Nephron progenitor cell (in vitro differentiated cells): ENCODE results near the gene DEGS1.
A peak's percentile ranks its signal among the peaks of the same experiment; 100 is the strongest.

Experiments used
- DNase-seq: peaks from one replicate; pipeline ENCODE4 v3.0.0; 2021
- H3K27ac Mint-ChIP-seq: 2 replicates; pipeline ENCODE4 v1.8.0; 2021; ENCODE audit warnings: mild to moderate bottlenecking, moderate library complexity, mixed read lengths
- H3K27me3 Mint-ChIP-seq: 2 replicates; pipeline ENCODE4 v1.8.0; 2021; ENCODE audit warnings: mild to moderate bottlenecking, low read depth, mixed read lengths; ENCODE audit not compliant: poor library complexity
- H3K36me3 Mint-ChIP-seq: 2 replicates; pipeline ENCODE4 v1.8.0; 2021; ENCODE audit warnings: low read depth, mixed read lengths
- H3K4me1 Mint-ChIP-seq: 2 replicates; pipeline ENCODE4 v1.8.0; 2021; ENCODE audit warnings: mixed read lengths
- H3K4me3 Mint-ChIP-seq: 2 replicates; pipeline ENCODE4 v1.8.0; 2021; ENCODE audit warnings: mild to moderate bottlenecking, moderate library complexity, mixed read lengths
- H3K9me3 Mint-ChIP-seq: 2 replicates; pipeline ENCODE4 v1.8.0; 2021; ENCODE audit warnings: mild to moderate bottlenecking, moderate library complexity, mixed read lengths
- CTCF ChIP-seq: fragments of 200-600 bp; sonication (generic); IDR thresholded peaks from 2 replicates; pipeline ENCODE4 v1.5.0; 2021; ENCODE audit warnings: antibody characterized with exemption

Gene DEGS1

GRCh38 chr1:224237119-224237881 is 54.3 kb downstream of the DEGS1 start:
- Mint-ChIP-seq H3K27ac (no peak overlapping the region), H3K27me3 (no peaks in the 10 kb centered on the region), H3K36me3 (peaks cover 39% of the 10 kb centered on the region), H3K9me3 (no peaks in the 10 kb centered on the region), H3K4me1 (peaks cover 4% of the 10 kb centered on the region), H3K4me3 (no peak overlapping the region)
- DNase-seq = no peak
- no peak for TF ChIP-seq CTCF

GRCh38 chr1:224238212-224238611 is 55.2 kb downstream of the DEGS1 start:
- Mint-ChIP-seq H3K27me3 (no peaks in the 10 kb centered on the region), H3K4me3 (no peak overlapping the region), H3K4me1 (peaks cover 4% of the 10 kb centered on the region), H3K9me3 (no peaks in the 10 kb centered on the region), H3K27ac (peak overlapping the region; percentile 59), H3K36me3 (peaks cover 30% of the 10 kb centered on the region)
- TF ChIP-seq CTCF = no peak
- DNase-seq = no peak

DNA sequence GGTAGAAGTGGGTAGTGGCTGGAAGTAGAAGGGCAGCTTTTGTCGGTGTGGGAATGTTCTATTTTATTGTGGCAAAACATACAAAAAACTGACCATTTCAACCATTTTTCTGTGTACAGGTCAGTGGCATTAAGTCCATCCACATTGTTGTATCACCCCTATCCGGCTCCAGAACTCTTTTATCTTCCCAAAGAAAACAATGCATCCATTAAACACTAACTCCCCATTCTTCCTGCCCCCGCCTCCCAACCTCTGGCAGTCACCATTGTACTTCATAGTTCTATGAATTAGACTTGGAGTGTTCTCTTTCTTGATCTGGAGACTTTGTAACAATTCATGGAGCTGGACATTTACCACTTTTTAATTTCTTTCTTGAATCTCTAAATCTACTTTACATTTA is 55.7 kb downstream of the DEGS1 start:
- TF ChIP-seq CTCF = no peak
- Mint-ChIP-seq H3K36me3 (peaks cover 27% of the 10 kb centered on the region), H3K9me3 (no peaks in the 10 kb centered on the region), H3K4me1 (peaks cover 4% of the 10 kb centered on the region), H3K4me3 (no peak overlapping the region), H3K27ac (no peak overlapping the region), H3K27me3 (no peaks in the 10 kb centered on the region)
- DNase-seq = no peak
